IPS DF 4.7 (cell line): ENCODE measurements around the gene CHIT1.

Experiments used
- DNase-seq: peaks from one replicate; pipeline ENCODE4 v3.0.0-alpha.2; 2013; ENCODE audit warnings: low spot score; ENCODE audit errors: extremely low read depth

CHIT1 gene

DNA sequence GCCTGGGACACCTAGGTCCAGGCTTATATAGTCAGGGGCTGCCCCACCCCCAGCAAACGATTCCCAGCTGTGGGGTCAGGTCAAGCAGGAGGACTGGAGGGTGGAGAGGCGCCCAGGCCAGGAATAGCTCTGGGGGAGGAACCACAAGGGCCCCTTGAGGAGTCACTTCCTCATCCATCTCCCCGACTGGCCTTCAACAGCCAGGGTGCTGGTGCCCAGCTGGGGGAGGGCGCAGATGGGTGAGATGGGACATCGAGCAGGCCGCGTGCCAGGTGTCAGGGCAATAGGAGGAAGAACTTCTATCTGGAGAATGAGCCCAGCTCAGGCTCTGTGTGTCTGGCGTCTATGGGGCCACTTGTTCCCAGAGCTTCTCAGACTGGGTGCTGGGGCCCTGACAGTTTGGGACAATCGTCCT is 53.6 kb downstream of the CHIT1 start:
- DNase-seq = no peak

DNA sequence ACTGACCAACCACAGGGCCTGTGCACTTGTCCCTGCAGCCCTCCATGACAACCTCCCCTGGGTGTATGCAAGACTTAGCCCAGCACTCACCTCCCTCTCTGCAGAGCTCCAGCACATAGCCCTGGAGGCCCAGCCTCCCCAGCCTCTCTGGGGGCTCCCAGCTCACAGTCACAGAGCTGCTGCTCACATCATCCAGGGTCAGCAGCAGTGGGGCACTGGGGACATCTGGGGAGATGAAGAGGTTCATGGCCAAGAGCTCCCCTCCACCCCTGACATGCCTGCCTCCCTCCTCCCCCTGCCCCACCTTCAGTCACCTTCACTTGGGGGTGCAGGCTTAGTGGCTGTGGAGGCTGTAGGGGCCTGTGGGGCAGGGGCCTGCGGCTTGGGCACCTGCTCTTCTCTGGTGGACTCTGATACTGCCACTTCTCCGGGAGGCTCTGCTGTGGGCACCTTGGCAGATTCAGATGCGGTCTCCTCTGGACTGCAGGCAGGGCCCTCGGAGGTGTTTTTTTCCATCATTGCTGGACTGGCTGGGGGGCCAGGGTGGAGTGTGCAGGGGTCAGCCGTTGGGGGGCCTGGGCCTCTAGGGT is 54.1 kb downstream of the CHIT1 start, which contains the start of gene MYBPH:
Gene MYBPH (minus strand): TSS at position 590 of the 590 bp plus-strand sequence. CDS start 71 bp downstream, at position 519.
- no peak for DNase-seq

DNA sequence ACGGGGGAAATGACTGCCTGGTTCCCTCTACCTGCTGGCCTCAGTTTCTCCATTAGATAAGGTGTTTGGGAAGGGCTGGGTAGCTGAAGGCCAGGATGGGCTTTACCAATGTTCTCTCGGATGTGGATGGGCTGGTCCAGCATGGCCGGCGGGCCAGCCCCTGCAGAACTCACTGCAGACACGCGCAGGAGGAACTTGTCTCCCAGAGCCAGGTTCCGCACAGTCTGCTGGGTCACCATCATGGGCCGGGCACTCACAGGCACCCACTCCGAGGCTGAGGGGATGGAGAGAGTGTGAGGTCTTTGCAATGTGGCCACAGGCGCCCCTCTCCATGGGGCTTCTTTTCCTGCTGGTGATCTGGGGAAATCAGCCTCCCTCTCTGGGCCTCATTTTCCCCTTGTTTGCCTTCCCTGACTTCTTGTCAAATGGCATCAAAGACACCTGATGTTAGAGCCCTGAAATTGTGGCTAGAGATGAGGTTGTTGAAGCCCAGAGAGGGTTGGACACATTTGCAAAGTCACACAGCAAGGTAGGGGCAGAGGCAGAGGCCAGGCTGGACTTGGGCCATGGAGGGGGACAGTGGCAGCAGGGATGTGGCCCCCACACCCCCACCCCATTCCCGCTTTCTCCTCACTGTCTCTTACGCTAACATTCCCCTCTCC is 55.0 kb downstream of the CHIT1 start:
- DNase-seq = no peak

DNA sequence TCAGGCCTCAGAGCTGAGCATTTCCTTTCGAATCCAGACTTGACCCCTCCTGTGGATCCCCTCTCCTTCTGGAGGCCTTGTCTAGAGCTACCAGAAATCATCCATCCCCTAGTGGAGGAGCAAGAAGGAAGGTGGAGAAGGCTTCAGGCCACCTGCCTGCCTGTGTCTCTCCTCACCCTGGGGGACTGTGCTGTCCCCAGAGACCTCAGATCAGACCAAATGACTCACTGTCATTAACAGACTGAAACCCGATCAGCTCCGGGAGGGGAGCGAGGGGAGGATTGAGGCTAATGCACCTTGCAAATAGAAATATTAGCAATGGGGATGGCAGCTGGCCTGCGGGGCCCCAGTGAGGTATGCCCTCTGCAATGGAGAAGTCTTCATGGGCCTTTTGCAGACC is 55.9 kb downstream of the CHIT1 start:
- no peak for DNase-seq

DNA sequence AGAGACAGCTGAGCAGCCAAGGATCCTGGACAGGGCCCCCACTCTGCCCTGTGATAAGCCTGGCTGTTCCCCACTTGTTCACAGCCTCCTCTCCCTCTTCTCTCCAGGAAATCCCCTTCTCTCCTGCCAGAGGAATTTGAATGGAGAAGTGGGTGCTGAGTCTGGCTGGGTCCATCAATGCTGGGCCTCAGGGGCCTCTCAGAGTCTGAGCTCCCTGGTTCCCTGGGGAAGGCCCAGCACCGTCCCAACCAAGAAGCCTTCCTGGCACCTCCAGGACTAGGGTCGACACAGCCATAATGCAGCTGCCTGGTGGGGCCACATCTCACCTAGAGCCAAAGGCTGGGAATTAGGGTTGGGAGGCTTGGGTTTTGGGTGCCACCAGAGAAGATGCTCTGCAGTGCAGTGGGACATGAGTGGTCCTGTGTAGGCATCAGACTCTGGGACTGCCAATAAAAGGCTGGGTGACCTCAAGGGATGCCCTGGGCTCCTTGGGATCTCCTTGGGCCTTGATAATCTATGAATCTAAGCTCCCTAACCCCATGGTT is 56.4 kb downstream of the CHIT1 start:
- DNase-seq = no peak

DNA sequence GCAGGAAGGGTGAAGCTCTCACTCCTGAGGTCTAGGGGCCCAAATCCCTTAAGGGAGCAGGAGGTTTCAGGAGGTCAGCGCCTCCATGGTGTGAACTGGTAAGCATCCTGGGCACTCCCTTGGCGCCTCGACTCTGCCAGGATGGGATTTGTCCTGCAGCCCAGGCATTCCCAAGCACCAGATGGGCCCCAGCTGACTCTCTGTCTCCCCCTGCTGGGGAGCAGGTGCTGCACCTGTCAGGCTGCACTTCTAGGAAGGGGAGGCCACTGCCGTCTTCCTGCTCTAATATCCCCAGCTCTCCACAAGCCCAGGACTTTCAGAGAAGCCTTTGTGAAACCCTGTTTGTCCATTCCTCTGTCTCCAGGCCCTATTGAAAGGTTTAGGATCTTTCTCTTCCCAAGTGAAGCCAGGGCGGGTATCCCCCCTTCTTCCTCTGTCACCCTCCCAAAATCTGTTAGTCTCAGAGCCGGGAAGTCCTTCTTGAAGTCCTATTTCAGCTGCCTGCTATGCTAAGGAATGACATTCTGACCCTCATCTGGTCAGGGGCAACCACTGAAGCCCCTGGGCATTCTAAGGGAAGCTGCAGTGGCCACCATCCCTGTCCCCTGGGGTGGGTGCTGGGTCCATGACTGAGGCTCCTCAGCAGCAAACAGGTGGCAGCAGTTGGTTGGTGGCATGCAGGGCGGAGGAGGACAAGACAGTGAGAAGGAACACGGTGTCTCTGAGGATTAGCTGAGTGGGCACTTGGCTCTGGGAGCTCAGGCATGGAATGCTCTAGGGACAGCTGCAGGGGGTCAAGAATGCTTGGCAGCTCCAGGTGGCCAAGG is 57.1 kb downstream of the CHIT1 start:
- peak; percentile 49 for DNase-seq

DNA sequence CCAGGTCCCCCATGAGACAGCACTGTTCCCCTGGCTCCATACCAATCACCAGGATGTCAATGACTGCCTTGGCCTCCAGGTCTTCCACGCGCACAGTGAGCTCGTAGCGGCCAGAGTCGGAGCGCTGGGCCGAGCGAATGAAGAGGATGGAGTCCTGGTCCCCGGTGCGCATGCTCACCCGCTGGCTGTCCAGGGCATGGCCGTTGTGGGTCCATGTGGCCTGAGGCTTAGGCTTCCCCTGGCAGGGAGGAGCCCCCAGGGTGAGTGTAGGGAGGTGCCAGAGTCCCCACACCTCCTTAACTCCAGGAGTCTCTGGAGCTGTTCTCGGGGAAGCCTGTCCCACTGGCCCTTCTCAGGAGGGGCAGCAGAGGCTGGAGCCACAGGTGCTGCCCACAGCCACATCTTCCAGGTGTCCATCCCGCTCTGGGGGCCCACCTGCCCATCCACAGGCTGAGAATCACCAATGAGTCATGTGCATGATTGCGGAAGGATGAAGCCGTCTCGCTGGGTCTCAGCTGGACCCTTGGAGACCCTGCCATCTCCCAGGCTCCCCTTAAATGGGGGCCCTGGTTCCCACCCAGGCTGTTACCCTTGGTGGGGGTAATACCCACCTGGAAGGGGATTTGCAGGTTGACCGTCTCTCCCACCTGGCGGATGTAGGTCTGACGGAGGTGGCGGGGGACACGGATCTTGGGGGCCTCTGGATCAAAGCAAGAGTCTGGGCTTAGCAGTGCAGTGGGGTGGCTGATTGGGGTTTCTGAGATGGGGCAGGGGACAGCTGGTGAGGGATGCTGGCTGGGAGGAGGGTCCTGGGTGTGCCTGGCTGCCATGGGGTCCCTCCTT is 57.9 kb downstream of the CHIT1 start:
- no peak for DNase-seq

DNA sequence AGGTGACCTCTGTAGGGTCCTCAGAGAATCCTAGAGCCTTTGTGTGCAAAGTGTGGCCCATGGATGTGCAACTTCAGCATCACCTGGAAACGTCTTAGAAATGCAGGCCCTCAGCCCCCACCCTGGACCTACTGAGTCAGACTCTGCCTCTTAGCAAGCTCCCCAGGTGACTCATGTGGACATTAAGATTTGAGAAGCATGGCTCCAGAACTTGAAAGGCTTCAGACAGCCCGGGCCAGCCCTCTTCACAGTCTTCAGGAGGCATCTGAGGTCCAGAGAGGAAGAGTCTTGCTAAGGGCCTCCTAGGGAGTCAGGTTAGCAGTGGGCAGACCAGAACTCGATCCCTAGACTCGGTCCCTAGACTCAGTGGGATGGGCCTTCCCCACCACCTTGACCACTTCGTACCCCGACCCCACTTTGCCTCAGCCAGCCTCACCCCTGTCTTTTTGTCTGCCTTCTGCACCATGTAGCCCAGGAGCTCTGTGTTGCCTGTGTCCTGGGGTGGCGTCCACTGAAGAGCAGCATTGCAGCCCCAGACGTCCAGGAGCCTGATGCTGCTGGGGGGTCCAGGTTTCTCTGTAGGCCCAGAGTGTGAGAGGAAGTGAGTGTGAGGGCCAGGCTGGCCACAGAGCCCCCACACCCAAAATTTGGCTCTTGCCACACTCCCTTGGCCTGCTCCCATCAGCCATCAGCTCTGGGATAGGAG is 58.7 kb downstream of the CHIT1 start:
- DNase-seq = no peak

DNA sequence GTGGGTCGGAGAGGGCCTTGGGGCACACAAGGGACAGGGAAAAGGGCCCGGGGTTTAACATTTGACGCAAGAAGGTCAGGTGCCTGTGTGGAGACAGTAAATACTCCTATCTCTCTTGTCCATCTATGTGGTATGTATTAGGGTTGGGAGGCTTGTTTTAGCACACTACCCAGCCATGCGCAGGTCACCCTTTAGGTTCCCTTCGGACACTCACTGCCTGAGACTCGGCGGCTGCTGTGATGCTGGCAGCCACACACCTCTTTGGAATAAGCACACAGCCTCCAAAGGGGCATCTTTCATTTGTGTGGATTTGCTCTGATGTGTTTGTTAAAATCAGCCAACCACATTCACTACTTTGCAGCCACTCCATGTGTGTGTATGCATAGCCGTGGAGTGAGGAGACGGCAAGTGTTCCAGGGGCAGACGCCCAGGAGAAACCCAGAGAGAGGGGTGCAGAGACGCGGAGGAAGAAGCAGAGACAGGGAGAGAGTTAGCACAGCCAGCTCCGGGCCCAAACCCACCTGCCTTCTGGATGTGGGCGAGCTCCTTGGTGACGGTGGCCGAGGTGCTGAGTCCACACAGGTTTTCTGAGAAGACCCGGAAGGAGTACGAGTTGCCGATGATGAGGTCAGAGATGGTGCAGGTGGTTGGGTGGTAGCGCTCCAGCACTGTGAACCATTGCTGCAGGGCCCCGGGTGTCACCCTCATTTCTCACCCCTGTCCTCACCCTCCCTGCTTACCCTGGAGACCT is 59.5 kb downstream of the CHIT1 start:
- DNase-seq = no peak

DNA sequence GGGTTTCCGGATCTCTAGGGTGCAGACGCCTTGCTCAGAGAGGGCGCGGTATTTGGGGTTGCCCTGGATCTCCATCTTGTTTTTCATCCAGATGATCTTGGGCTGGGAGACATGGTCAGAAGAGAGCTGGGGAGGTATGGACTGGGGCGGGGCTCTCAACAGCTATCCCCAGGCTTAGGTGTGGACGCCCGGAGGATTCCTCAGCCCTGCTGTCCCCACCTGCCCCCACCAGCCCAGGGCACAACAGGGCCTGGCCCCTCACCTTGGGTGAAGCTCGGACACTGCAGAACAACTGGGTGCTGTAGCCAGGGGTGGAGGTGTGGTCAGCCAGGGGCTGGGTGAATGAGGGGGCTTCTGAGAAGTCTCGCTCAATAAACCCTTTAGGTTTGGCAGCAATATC is 60.5 kb downstream of the CHIT1 start:
- no peak for DNase-seq

DNA sequence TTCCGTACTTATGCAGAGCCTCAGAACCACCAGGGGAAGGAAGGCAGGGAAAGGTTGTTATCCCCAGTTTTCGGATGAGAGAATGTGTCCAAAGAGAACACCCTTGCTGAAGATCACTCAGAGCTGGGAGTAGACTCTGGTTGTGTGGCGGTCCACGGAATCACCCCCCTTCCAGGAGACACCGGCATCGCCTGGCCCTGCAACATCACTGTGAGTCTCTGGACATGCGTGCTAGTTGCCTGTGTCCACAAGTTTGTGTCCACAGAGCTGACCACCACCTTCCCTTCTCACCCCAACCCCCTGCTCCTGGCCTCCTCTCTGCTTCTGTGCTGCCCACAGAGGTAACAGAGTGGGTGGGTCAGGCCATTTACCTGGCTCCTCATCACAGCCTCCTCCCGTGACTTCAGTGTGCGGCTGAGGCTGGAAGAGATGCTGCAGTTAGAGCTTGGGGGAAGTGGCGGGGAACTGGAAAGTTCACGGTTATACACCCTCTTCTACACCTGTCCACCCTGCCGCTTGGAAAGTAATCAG is 61.2 kb downstream of the CHIT1 start:
- DNase-seq = no peak

DNA sequence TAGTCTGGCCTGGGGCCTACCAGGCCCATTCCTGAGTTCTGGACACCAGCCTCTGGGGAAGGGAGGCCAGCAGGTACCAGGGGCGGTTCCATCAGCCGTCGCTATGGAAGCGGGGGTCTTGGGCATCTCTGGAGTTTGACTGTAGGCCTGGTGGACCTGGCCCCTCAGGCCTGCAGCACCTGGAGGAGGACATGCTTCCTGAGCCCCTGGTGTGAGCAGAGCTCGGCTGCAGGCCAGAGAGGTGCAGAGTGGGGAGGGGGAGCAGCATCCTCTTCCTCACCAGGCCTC is 61.6 kb downstream of the CHIT1 start:
- no peak for DNase-seq

DNA sequence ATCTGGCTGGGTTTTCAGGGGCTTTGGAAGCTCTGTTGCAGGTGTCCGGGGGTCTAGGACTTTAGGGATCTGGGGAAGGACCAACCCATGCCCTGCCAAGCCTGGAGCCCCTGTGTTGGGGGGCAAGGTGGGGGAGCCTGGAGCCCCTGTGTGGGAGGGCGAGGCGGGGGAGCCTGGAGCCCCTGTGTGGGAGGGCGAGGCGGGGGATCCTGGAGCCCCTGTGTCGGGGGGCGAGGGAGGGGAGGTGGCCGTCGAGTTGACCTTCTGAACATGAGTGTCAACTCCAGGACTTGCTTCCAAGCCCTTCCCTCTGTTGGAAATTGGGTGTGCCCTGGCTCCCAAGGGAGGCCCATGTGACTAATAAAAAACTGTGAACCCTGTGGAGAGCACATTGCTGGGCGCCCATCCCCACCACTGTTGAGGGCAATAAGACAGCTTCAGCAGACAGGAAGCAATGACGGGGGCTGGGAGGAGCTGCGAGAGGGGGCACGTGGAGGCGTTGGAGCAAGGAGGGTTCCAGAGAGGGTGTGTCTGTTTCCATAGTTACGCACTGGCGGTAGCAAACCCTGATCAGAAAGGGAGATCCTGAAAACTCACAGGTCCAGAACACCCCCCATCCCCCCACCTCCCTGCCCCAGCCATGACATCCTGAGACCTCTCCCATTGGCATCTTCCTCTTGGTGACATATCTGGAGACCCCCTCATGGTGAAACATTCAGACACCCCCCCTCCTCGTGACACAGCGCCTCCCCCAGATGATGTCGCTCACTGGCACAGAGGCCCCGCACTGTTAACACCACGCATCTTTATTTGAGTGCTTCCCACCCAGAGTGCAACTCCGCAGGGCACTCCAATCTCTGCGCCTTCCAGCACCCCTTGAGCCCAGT is 62.2 kb downstream of the CHIT1 start:
- no peak for DNase-seq

DNA sequence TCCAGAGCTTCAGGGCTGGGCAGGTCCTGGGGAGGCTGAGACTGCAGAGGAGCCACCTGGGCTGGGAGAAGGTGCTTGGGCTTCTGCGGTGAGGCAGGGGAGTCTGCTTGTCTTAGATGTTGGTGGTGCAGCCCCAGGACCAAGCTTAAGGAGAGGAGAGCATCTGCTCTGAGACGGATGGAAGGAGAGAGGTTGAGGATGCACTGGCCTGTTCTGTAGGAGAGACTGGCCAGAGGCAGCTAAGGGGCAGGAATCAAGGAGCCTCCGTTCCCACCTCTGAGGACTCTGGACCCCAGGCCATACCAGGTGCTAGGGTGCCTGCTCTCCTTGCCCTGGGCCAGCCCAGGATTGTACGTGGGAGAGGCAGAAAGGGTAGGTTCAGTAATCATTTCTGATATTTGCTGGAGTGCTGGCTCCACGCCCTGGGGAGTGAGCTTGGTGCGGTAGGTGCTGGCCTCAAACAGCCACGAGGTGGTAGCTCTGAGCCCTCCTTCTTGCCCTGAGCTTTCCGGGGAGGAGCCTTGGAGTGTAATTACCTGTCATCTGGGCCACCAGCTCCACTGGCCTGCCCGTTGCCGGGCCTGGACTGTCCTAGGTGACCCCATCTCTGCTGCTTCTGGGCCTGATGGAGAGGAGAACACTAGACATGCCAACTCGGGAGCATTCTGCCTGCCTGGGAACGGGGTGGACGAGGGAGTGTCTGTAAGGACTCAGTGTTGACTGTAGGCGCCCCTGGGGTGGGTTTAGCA is 63.1 kb downstream of the CHIT1 start:
- DNase-seq = no peak
